Measurements from ENCODE around the gene ACSL1. TPM values are rescaled to one million over a fixed set of nuclear protein-coding genes. Genes with fewer than 3 reads are reported as not detected.

ACSL1 gene
- total and polyA plus RNA-seq, 2 donors (not counting 3 experiments of a cell fraction or from before 2014, with no cell fraction given): 7.3 to 17.7 TPM

GRCh38 chr4:184851886-184852285, 26.1 kb upstream of the ACSL1 start:
- H3K4me2 ChIP-seq (ENCODE audit: insufficient read depth, low read length): no peak overlapping the region
- no peak overlapping the region for H3K9ac ChIP-seq (replicated peaks; ENCODE audit: extremely low read depth, insufficient read depth, low read length)
- BruUV-seq (replicated peaks): no TSS peak
- DNase-seq (ENCODE audit: low read depth, low spot score): no peak
- dilution Hi-C loops (cut with MboI; ENCODE audit: extremely low pct_ligation_motif_present, low sequenced_read_pairs) (no loop called here), intact Hi-C loops (cut with micrococcal nuclease) (no loop called here)
- H3K27me3 ChIP-seq (ENCODE audit: control insufficient read depth in 2 of 2, insufficient read depth in 2 of 2, low read length in 2 of 2): peaks cover 0 to 2% of the 10 kb centered on the region in 2 experiments
- ChIA-PET POLR2A (no interaction called here), CTCF (no interaction called here)
- H3K27ac ChIP-seq (ENCODE audit: insufficient read depth, low read depth, low read length): no peak overlapping the region
- TF ChIP-seq, protein P1, sequence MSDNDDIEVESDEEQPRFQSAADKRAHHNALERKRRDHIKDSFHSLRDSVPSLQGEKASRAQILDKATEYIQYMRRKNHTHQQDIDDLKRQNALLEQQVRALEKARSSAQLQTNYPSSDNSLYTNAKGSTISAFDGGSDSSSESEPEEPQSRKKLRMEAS (IDR thresholded peaks at IDR 0.05; ENCODE audit: insufficient read depth, insufficient read length): no peak
- TF ChIP-seq CTCF (IDR thresholded peaks at IDR 0.05; ENCODE audit: extremely low read depth in 1 of 2, insufficient read depth in 1 of 2, low read depth in 1 of 2, low read length in 2 of 2) (no peak), POLR2AphosphoS5 (IDR thresholded peaks at IDR 0.05; ENCODE audit: insufficient read depth, low read depth, low read length) (no peak), FOS (IDR thresholded peaks at IDR 0.05; ENCODE audit: borderline replicate concordance, insufficient read depth, low read length) (no peak), EZH2 (IDR thresholded peaks at IDR 0.05; ENCODE audit: borderline replicate concordance, low read depth, low read length, severe bottlenecking) (no peak), GATA2 (IDR thresholded peaks at IDR 0.05; ENCODE audit: insufficient read depth, insufficient read length, low read depth, low read length) (no peak), POLR2A (IDR thresholded peaks at IDR 0.05; ENCODE audit: low read depth, low read length) (no peak), JUN (IDR thresholded peaks at IDR 0.05; ENCODE audit: borderline replicate concordance, insufficient read depth, insufficient read length, low read depth) (no peak), MYC (IDR thresholded peaks at IDR 0.05; ENCODE audit: low read depth, low read length) (no peak)
- FAIRE-seq: no peak
- no peaks in the 10 kb centered on the region for H3K9me1 ChIP-seq (replicated peaks; ENCODE audit: control insufficient read depth, extremely low read depth, insufficient read depth, low read length)
- H3K4me1 ChIP-seq (ENCODE audit: control insufficient read depth, extremely low read depth, insufficient read depth, low read length): no peaks in the 10 kb centered on the region
- H3K79me2 ChIP-seq (ENCODE audit: control insufficient read depth, insufficient read depth, low read length): no peaks in the 10 kb centered on the region
- H2AFZ ChIP-seq (ENCODE audit: low read depth, low read length): no peak overlapping the region
- no peaks in the 10 kb centered on the region for H4K20me1 ChIP-seq (replicated peaks; ENCODE audit: control insufficient read depth, extremely low read depth, insufficient read depth, low read length)
- H3K4me3 ChIP-seq (replicated peaks in 1 of 3; ENCODE audit: insufficient read depth in 1 of 3, low read depth in 1 of 3, low read length in 3 of 3): no peak overlapping the region
- H3K9me3 ChIP-seq (replicated peaks; ENCODE audit: control insufficient read depth, insufficient read depth, low read length): no peaks in the 10 kb centered on the region
- no peaks in the 10 kb centered on the region for H3K36me3 ChIP-seq (ENCODE audit: control insufficient read depth in 2 of 2, extremely low read depth in 1 of 2, insufficient read depth in 2 of 2, low read length in 2 of 2)

All from endothelial cell of umbilical vein (primary cell).